IMR-90 (cell line): ENCODE data around the gene MYO7B.

Source experiments
- BHLHE40 ChIP-seq: fragments of 150-350 bp; IDR thresholded peaks from 2 replicates; pipeline ENCODE4 v1.6.1; 2016; ENCODE audit warnings: mild to moderate bottlenecking, low read depth, low read length
- CEBPB ChIP-seq: IDR thresholded peaks from 2 replicates; pipeline ENCODE4 v1.6.1; 2012; ENCODE audit warnings: low read depth, low read length, improper control_type of control experiment
- CTCF ChIP-seq: conservative IDR thresholded peaks from 2 replicates; pipeline ENCODE4 v1.5.1; 2012; ENCODE audit warnings: mild to moderate bottlenecking, low read depth, low read length, improper control_type of control experiment
- ELK1 ChIP-seq: fragments of 150-350 bp; IDR thresholded peaks from 2 replicates; pipeline ENCODE4 v1.6.1; 2016; ENCODE audit warnings: low read depth, mild to moderate bottlenecking, low read length, moderate library complexity, borderline replicate concordance
- MAFK ChIP-seq: IDR thresholded peaks from 2 replicates; pipeline ENCODE4 v1.6.1; 2012; ENCODE audit warnings: low read depth, low read length, improper control_type of control experiment
- MXI1 ChIP-seq: IDR thresholded peaks from 2 replicates; pipeline ENCODE4 v1.6.1; 2012; ENCODE audit warnings: low read depth, mild to moderate bottlenecking, low read length, moderate library complexity, borderline replicate concordance
- NFE2L2 ChIP-seq: fragments of 150-350 bp; IDR thresholded peaks from 2 replicates; pipeline ENCODE4 v1.6.1; 2016; ENCODE audit warnings: low read depth, mild to moderate bottlenecking, low read length
- POLR2A ChIP-seq: IDR thresholded peaks from 2 replicates; pipeline ENCODE4 v1.6.1; 2012; ENCODE audit warnings: mild to moderate bottlenecking, low read depth, low read length
- RCOR1 ChIP-seq: IDR thresholded peaks from 2 replicates; pipeline ENCODE4 v1.6.1; 2012; ENCODE audit warnings: mild to moderate bottlenecking, low read length, improper control_type of control experiment; ENCODE audit not compliant: insufficient replicate concordance

GRCh38 chr2:127658146-127658545 lies 122.7 kb downstream of the MYO7B start:
- no peak for TF ChIP-seq MXI1
- TF ChIP-seq CEBPB = no peak
- TF ChIP-seq CTCF = no peak
- no peak for TF ChIP-seq POLR2A
- no peak for TF ChIP-seq BHLHE40
- no peak for TF ChIP-seq RCOR1
- TF ChIP-seq NFE2L2 = no peak
- no peak for TF ChIP-seq ELK1
- no peak for TF ChIP-seq MAFK
